ENCODE data around the gene PLAGL1. TPM values are rescaled to one million over a fixed set of nuclear protein-coding genes. Genes with fewer than 3 reads are reported as not detected.

The PLAGL1 gene
- total and polyA plus RNA-seq, 2 donors (not counting 1 experiment from before 2014, with no cell fraction given), result 23.6 to 36.0 TPM

- H3K79me2 ChIP-seq (ENCODE audit: control insufficient read depth, insufficient read depth, low read length), result no peaks in the 10 kb centered on the region
- H3K4me3 ChIP-seq (ENCODE audit: control extremely low read depth in 1 of 5, extremely low read depth in 1 of 5, insufficient read depth in 1 of 5, low read depth in 2 of 5, low read length in 4 of 5), result no peak overlapping the region
- no peak overlapping the region for H2AFZ ChIP-seq (ENCODE audit: insufficient read depth, low read depth, low read length, poor library complexity, severe bottlenecking)
- no peak for DNase-seq
- Mint-ChIP-seq H3K4me3 (no peak overlapping the region), H3K4me1 (peaks cover 3% of the 10 kb centered on the region), H3K27ac (no peak overlapping the region), H3K9me3 (ENCODE audit: insufficient read depth) (peaks cover 5% of the 10 kb centered on the region), H3K27me3 (no peaks in the 10 kb centered on the region)
- H3K4me2 ChIP-seq (replicated peaks; ENCODE audit: low read depth, low read length, poor library complexity, severe bottlenecking), result no peak overlapping the region
- H3K27ac ChIP-seq (ENCODE audit: low read length in 2 of 2), result no peak overlapping the region
- no peak overlapping the region for H3K9ac ChIP-seq (ENCODE audit: low read length)
- intact Hi-C loops (cut with micrococcal nuclease), result no loop called here
- no peaks in the 10 kb centered on the region for H3K27me3 ChIP-seq (replicated peaks in 1 of 4; ENCODE audit: control extremely low read depth in 1 of 4, control insufficient read depth in 3 of 4, insufficient read depth in 4 of 4, low read length in 3 of 4)
- H3K36me3 ChIP-seq (replicated peaks in 1 of 2; ENCODE audit: control extremely low read depth in 1 of 2, control insufficient read depth in 1 of 2, extremely low read depth in 1 of 2, insufficient read depth in 2 of 2, low read length in 1 of 2), result no peaks in the 10 kb centered on the region
- no peak for ATAC-seq (ENCODE audit: low read depth)
- POLR2A ChIA-PET, result no interaction called here
- H3K4me1 ChIP-seq (ENCODE audit: control insufficient read depth in 2 of 2, insufficient read depth in 2 of 2, low read length in 2 of 2), result no peaks in the 10 kb centered on the region
- CTCF ChIA-PET, result interaction anchor here (9.2 kb wide), 1 partner anchor 77 kb away, joined by 108 read pairs; no protein-coding TSS in a partner anchor
- WGBS (ENCODE audit: insufficient coverage), result 100% methylated on average over 1 of the region's 3 CpGs
- TF ChIP-seq, protein P1, sequence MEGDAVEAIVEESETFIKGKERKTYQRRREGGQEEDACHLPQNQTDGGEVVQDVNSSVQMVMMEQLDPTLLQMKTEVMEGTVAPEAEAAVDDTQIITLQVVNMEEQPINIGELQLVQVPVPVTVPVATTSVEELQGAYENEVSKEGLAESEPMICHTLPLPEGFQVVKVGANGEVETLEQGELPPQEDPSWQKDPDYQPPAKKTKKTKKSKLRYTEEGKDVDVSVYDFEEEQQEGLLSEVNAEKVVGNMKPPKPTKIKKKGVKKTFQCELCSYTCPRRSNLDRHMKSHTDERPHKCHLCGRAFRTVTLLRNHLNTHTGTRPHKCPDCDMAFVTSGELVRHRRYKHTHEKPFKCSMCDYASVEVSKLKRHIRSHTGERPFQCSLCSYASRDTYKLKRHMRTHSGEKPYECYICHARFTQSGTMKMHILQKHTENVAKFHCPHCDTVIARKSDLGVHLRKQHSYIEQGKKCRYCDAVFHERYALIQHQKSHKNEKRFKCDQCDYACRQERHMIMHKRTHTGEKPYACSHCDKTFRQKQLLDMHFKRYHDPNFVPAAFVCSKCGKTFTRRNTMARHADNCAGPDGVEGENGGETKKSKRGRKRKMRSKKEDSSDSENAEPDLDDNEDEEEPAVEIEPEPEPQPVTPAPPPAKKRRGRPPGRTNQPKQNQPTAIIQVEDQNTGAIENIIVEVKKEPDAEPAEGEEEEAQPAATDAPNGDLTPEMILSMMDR (IDR thresholded peaks at IDR 0.05), result no peak
- no peak for TF ChIP-seq EZH2 (IDR thresholded peaks at IDR 0.05; ENCODE audit: borderline replicate concordance, insufficient read depth, low read depth, low read length, poor library complexity, severe bottlenecking)
- H3K9me3 ChIP-seq (ENCODE audit: control extremely low read depth in 1 of 3, control insufficient read depth in 2 of 3, insufficient read depth in 1 of 3, low read length in 2 of 3), result peaks cover 0 to 11% (median 2%) of the 10 kb centered on the region in 3 donors
- no peaks in the 10 kb centered on the region for H4K20me1 ChIP-seq (ENCODE audit: control insufficient read depth, insufficient read depth, low read length, poor library complexity, severe bottlenecking)
These were observed 71.7 kb downstream of the PLAGL1 start for GRCh38 chr6:143936347-143936746.

DNA sequence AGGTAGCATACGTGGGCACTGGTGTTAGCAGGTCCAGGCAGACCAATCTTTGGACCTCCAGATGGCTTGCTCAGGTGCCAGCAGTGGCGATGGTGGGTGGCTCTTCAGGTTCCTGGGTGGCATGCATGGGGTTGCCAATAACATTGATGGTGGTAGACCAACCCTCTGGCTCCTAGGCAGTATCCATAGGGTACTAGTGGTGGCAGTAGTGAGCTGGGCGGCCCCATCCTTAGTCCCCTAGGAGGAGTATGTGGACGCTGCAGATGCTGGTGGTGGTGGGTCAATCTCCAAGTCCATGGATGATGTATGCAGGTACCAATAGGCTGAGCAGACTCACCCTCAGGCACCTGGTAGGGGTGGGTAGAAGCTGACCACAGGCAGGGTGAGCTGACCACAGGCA lies 73.2 kb downstream of the PLAGL1 start:
- TF ChIP-seq, protein P1 (IDR thresholded peaks at IDR 0.05), result no peak
- TF ChIP-seq EZH2 (IDR thresholded peaks at IDR 0.05; ENCODE audit: borderline replicate concordance, insufficient read depth, low read depth, low read length, poor library complexity, severe bottlenecking), result no peak
- H3K4me3 ChIP-seq (ENCODE audit: control extremely low read depth in 1 of 5, extremely low read depth in 1 of 5, insufficient read depth in 1 of 5, low read depth in 2 of 5, low read length in 4 of 5), result no peak overlapping the region
- intact Hi-C loops (cut with micrococcal nuclease), result no loop called here
- peaks cover 0 to 14% (median 5%) of the 10 kb centered on the region in 3 donors for H3K9me3 ChIP-seq (ENCODE audit: control extremely low read depth in 1 of 3, control insufficient read depth in 2 of 3, insufficient read depth in 1 of 3, low read length in 2 of 3)
- peaks cover 10% of the 10 kb centered on the region for H3K9me3 Mint-ChIP-seq (ENCODE audit: insufficient read depth)
- H3K79me2 ChIP-seq (ENCODE audit: control insufficient read depth, insufficient read depth, low read length), result no peaks in the 10 kb centered on the region
- H2AFZ ChIP-seq (ENCODE audit: insufficient read depth, low read depth, low read length, poor library complexity, severe bottlenecking), result no peak overlapping the region
- no peaks in the 10 kb centered on the region for H3K4me1 ChIP-seq (ENCODE audit: control insufficient read depth in 2 of 2, insufficient read depth in 2 of 2, low read length in 2 of 2)
- no peaks in the 10 kb centered on the region for H4K20me1 ChIP-seq (ENCODE audit: control insufficient read depth, insufficient read depth, low read length, poor library complexity, severe bottlenecking)
- no peaks in the 10 kb centered on the region for H3K36me3 ChIP-seq (replicated peaks in 1 of 2; ENCODE audit: control extremely low read depth in 1 of 2, control insufficient read depth in 1 of 2, extremely low read depth in 1 of 2, insufficient read depth in 2 of 2, low read length in 1 of 2)
- ATAC-seq (ENCODE audit: low read depth), result no peak
- ChIA-PET CTCF (interaction anchor here (1.4 kb wide), 1 partner anchor 9 kb away, joined by 3 read pairs; no protein-coding TSS in a partner anchor), POLR2A (no interaction called here)
- H3K27me3 Mint-ChIP-seq, result no peaks in the 10 kb centered on the region
- H3K4me1 Mint-ChIP-seq, result no peaks in the 10 kb centered on the region
- H3K27ac ChIP-seq (ENCODE audit: low read length in 2 of 2), result no peak overlapping the region
- H3K27ac Mint-ChIP-seq, result no peak overlapping the region
- no peak overlapping the region for H3K4me2 ChIP-seq (replicated peaks; ENCODE audit: low read depth, low read length, poor library complexity, severe bottlenecking)
- H3K4me3 Mint-ChIP-seq, result no peak overlapping the region
- no peak for DNase-seq
- H3K27me3 ChIP-seq (replicated peaks in 1 of 4; ENCODE audit: control extremely low read depth in 1 of 4, control insufficient read depth in 3 of 4, insufficient read depth in 4 of 4, low read length in 3 of 4), result no peaks in the 10 kb centered on the region
- 89% methylated on average over 4 of the region's 4 CpGs for WGBS (ENCODE audit: insufficient coverage)
- no peak overlapping the region for H3K9ac ChIP-seq (ENCODE audit: low read length)
